GM13977 (cell line): ENCODE measurements around the gene CAMKMT.
A peak's percentile ranks its signal among the peaks of the same experiment; 100 is the strongest.

Experiments used
- DNase-seq: peaks from one replicate; pipeline ENCODE4 v3.0.0; 2012; ENCODE audit warnings: low spot score
- CTCF ChIP-seq: IDR thresholded peaks from 2 replicates; pipeline ENCODE4 v1.5.1; 2012; ENCODE audit warnings: mild to moderate bottlenecking, control low read depth; ENCODE audit not compliant: insufficient read depth; ENCODE audit errors: extremely low read depth, missing control alignments
- in situ Hi-C: fragments of 300-500 bp; cut with MboI; formaldehyde crosslinking; loops from one replicate; pipeline ENCODE4 v1.12.0; 2022; ENCODE audit warnings: low sequenced_read_pairs, low pct_unique_long_range_greater_than_20kb, mixed read lengths, inconsistent platforms; ENCODE audit not compliant: unreplicated experiment

The CAMKMT gene

GRCh38 chr2:44614940-44615339, 253.2 kb downstream of the CAMKMT start:
- in situ Hi-C loops: no loop called here
- no peak for TF ChIP-seq CTCF
- DNase-seq: no peak

- TF ChIP-seq CTCF: no peak
- DNase-seq: no peak
- in situ Hi-C loops: no loop called here
Measured at GRCh38 chr2:44615950-44616518, 254.3 kb downstream of the CAMKMT start.

GRCh38 chr2:44616667-44617155, 255.0 kb downstream of the CAMKMT start:
- in situ Hi-C loops: no loop called here
- TF ChIP-seq CTCF: no peak
- DNase-seq: peak; percentile 57

- in situ Hi-C loops: no loop called here
- DNase-seq: no peak
- TF ChIP-seq CTCF: no peak
Measured at GRCh38 chr2:44618251-44619023, 256.7 kb downstream of the CAMKMT start.

GRCh38 chr2:44620189-44620990, 258.6 kb downstream of the CAMKMT start:
- in situ Hi-C loops: no loop called here
- no peak for TF ChIP-seq CTCF
- no peak for DNase-seq

GRCh38 chr2:44623622-44624351, 262.0 kb downstream of the CAMKMT start:
- TF ChIP-seq CTCF: no peak
- no peak for DNase-seq
- in situ Hi-C loops: no loop called here
